CD14-positive monocyte (primary cell): ENCODE data around the gene CDK1. TPM values are rescaled to one million over a fixed set of nuclear protein-coding genes. Genes with fewer than 3 reads are reported as not detected.

Experiments used
- DNase-seq, 3 donors: peaks; one replicate each; pipeline ENCODE4 v3.0.0-alpha.2; 2011 to 2022
- H2AFZ ChIP-seq: 2 replicates; pipeline ENCODE4 v1.6.0; 2012; ENCODE audit warnings: mild to moderate bottlenecking, low read depth, low read length, inconsistent platforms; ENCODE audit not compliant: insufficient read depth, poor library complexity, severe bottlenecking
- H3K27ac ChIP-seq, 2 donors: 1 replicate in 1 of 2; 2 replicates in 1 of 2; pipeline ENCODE4 v1.5.1; 2012 to 2013; ENCODE audit warnings: low read length in 2 of 2, control low read depth in 1 of 2, inconsistent platforms in 1 of 2, low read depth in 1 of 2, mild to moderate bottlenecking in 1 of 2
- H3K27me3 ChIP-seq, 2 donors: one replicate each; pipeline versions ENCODE4 v1.6.0 to v1.6.1; 2011 to 2013; ENCODE audit warnings: low read length in 2 of 2; ENCODE audit not compliant: control insufficient read depth in 2 of 2, insufficient read depth in 2 of 2
- H3K36me3 ChIP-seq, 2 donors: replicated peaks in 1 of 2; 1 replicate in 1 of 2; 2 replicates in 1 of 2; pipeline versions ENCODE4 v1.5.1 to v1.6.1; 2012 to 2013; ENCODE audit warnings: low read length in 2 of 2, control low read depth in 1 of 2, inconsistent platforms in 1 of 2, mild to moderate bottlenecking in 1 of 2; ENCODE audit not compliant: insufficient read depth in 2 of 2, control insufficient read depth in 1 of 2
- H3K4me1 ChIP-seq, 2 donors: 1 replicate in 1 of 2; 2 replicates in 1 of 2; pipeline versions ENCODE4 v1.5.1 to v1.6.1; 2012 to 2013; ENCODE audit warnings: low read length in 2 of 2, control low read depth in 1 of 2, inconsistent platforms in 1 of 2, mild to moderate bottlenecking in 1 of 2, moderate library complexity in 1 of 2; ENCODE audit not compliant: insufficient read depth in 2 of 2, control insufficient read depth in 1 of 2
- H3K4me2 ChIP-seq: replicated peaks from 2 replicates; pipeline ENCODE3; 2012; ENCODE audit warnings: low read length, moderate library complexity, mild to moderate bottlenecking; ENCODE audit not compliant: poor library complexity, severe bottlenecking; ENCODE audit errors: extremely low read depth
- H3K4me3 ChIP-seq, 3 experiments: fragments of 200-600 bp in 1 of 3; sonication (generic) in 1 of 3; replicated peaks in 1 of 3; 1 replicate in 2 of 3; 2 replicates in 1 of 3; pipeline ENCODE4 v1.5.1; 2011 to 2013; ENCODE audit warnings: low read length in 3 of 3, mild to moderate bottlenecking in 3 of 3, control low read depth in 2 of 3, low read depth in 2 of 3, inconsistent platforms in 1 of 3, moderate library complexity in 1 of 3
- H3K79me2 ChIP-seq: 2 replicates; pipeline ENCODE4 v1.6.0; 2012; ENCODE audit warnings: mild to moderate bottlenecking, control low read depth, inconsistent platforms, low read length, moderate library complexity; ENCODE audit not compliant: insufficient read depth
- H3K9ac ChIP-seq: 2 replicates; pipeline ENCODE4 v1.6.0; 2017; ENCODE audit warnings: low read length, mild to moderate bottlenecking; ENCODE audit not compliant: insufficient read depth, poor library complexity, severe bottlenecking
- H3K9me3 ChIP-seq, 2 donors: replicated peaks in 1 of 2; 1 replicate in 1 of 2; 2 replicates in 1 of 2; pipeline versions ENCODE4 v1.5.1 to v1.6.1; 2012 to 2013; ENCODE audit warnings: low read length in 2 of 2, control low read depth in 1 of 2; ENCODE audit not compliant: control insufficient read depth in 1 of 2, insufficient read depth in 1 of 2
- H4K20me1 ChIP-seq: 2 replicates; pipeline ENCODE4 v1.6.0; 2012; ENCODE audit warnings: mild to moderate bottlenecking, low read length, control low read depth, moderate library complexity; ENCODE audit not compliant: insufficient read depth
- H3K27ac Mint-ChIP-seq, 7 donors: one replicate each; pipeline ENCODE4 v1.8.0; 2020; ENCODE audit warnings: mild to moderate bottlenecking in 7 of 7, mixed read lengths in 7 of 7, moderate library complexity in 6 of 7, inconsistent platforms in 2 of 7
- H3K27me3 Mint-ChIP-seq, 3 donors: one replicate each; pipeline ENCODE4 v1.8.0; 2021 to 2022; ENCODE audit warnings: low read depth in 3 of 3, mild to moderate bottlenecking in 3 of 3, mixed read lengths in 3 of 3, moderate library complexity in 3 of 3, inconsistent platforms in 1 of 3
- H3K36me3 Mint-ChIP-seq, 2 donors: one replicate each; pipeline ENCODE4 v1.8.0; 2020; ENCODE audit warnings: mixed read lengths in 2 of 2, inconsistent platforms in 1 of 2, mild to moderate bottlenecking in 1 of 2
- H3K4me1 Mint-ChIP-seq: one replicate; pipeline ENCODE4 v1.8.0; 2020; ENCODE audit warnings: mild to moderate bottlenecking, mixed read lengths
- H3K4me3 Mint-ChIP-seq, 2 donors: one replicate each; pipeline ENCODE4 v1.8.0; 2020; ENCODE audit warnings: mild to moderate bottlenecking in 2 of 2, mixed read lengths in 2 of 2, moderate library complexity in 1 of 2
- H3K9me3 Mint-ChIP-seq, 7 donors: one replicate each; pipeline ENCODE4 v1.8.0; 2020 to 2022; ENCODE audit warnings: mixed read lengths in 7 of 7, mild to moderate bottlenecking in 6 of 7, moderate library complexity in 6 of 7, inconsistent platforms in 2 of 7
- WGBS: methylation state at CpG from one replicate; pipeline ENCODE4 v1.1.5; 2013; ENCODE audit warnings: missing lambda C conversion rate; ENCODE audit not compliant: insufficient coverage; 5-methylcytosine and 5-hydroxymethylcytosine counted together
- intact Hi-C, 2 donors: fragments of 100-400 bp; cut with micrococcal nuclease; formaldehyde crosslinking; loops; one replicate each; pipeline versions ENCODE4 v1.15.0 to v1.15.1; 2023
- polyA plus RNA-seq, 3 donors: library from polyadenylated mRNA; depleted of rRNA in 1 of 3; unstranded in 2 of 3; stranded (reverse) in 1 of 3; fragments of 300-500 nt in 2 of 3; fragments of >200 nt in 1 of 3; fragmentation: Illumina TruSeq in 2 of 3; gene quantifications; 1 replicate in 2 of 3; 2 replicates in 1 of 3; pipeline ENCODE4 v1.2.3, GENCODE V29; 2012 to 2021
- TF ChIP-seq, protein P1 (sequence below): fragments of 200-600 bp; IDR thresholded peaks from one replicate; pipeline ENCODE4 v1.8.0; 2022; ENCODE audit warnings: antibody characterized with exemption, mild to moderate bottlenecking

The CDK1 gene
- polyA plus RNA-seq, 3 donors: 0.08 to 0.21 (median 0.09) TPM

DNA sequence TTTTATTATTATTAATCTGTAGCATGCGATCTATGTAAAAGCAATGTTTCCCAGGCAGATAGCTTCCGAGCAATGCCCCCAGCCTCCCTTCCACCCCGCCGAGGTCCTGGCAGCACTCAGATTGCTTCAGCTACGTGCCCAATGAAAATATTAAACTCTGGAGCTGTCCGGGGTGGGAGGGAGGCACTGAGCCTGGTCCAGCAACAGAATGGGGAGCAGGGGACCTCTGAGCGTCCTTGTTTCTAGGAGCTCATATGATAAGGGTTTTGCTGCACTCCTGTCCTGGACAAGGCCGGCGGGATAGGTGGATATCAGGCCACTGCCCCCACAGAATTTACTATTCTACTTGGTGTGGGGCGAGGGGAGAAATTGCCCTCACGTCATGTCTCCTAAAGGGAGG, 44.5 kb upstream of the CDK1 start:
- Histone ChIP-seq H3K27me3 (peaks cover 22 to 48% of the 10 kb centered on the region in 2 donors), H3K4me2 (peak overlapping the region; percentile 88), H3K27ac (no peak overlapping the region), H3K4me3 (no peak overlapping the region), H2AFZ (no peak overlapping the region), H3K79me2 (no peaks in the 10 kb centered on the region), H3K9ac (no peak overlapping the region), H3K4me1 (peaks cover 7 to 16% of the 10 kb centered on the region in 2 donors), H3K9me3 (no peaks in the 10 kb centered on the region), H4K20me1 (no peaks in the 10 kb centered on the region), H3K36me3 (no peaks in the 10 kb centered on the region)
- no peaks in the 10 kb centered on the region for H3K36me3 Mint-ChIP-seq
- WGBS: 81% methylated on average over 6 of the region's 11 CpGs
- TF ChIP-seq, protein P1, sequence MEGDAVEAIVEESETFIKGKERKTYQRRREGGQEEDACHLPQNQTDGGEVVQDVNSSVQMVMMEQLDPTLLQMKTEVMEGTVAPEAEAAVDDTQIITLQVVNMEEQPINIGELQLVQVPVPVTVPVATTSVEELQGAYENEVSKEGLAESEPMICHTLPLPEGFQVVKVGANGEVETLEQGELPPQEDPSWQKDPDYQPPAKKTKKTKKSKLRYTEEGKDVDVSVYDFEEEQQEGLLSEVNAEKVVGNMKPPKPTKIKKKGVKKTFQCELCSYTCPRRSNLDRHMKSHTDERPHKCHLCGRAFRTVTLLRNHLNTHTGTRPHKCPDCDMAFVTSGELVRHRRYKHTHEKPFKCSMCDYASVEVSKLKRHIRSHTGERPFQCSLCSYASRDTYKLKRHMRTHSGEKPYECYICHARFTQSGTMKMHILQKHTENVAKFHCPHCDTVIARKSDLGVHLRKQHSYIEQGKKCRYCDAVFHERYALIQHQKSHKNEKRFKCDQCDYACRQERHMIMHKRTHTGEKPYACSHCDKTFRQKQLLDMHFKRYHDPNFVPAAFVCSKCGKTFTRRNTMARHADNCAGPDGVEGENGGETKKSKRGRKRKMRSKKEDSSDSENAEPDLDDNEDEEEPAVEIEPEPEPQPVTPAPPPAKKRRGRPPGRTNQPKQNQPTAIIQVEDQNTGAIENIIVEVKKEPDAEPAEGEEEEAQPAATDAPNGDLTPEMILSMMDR: no peak
- H3K9me3 Mint-ChIP-seq: peaks cover 0 to 6% (median 0%) of the 10 kb centered on the region in 7 donors
- peaks cover 16% of the 10 kb centered on the region for H3K4me1 Mint-ChIP-seq
- intact Hi-C loops: no loop called here
- no peak for DNase-seq
- H3K27me3 Mint-ChIP-seq: peaks cover 23 to 33% (median 27%) of the 10 kb centered on the region in 3 donors
- peak overlapping the region; percentile 4 to 43 for H3K4me3 Mint-ChIP-seq
- no peak overlapping the region for H3K27ac Mint-ChIP-seq

DNA sequence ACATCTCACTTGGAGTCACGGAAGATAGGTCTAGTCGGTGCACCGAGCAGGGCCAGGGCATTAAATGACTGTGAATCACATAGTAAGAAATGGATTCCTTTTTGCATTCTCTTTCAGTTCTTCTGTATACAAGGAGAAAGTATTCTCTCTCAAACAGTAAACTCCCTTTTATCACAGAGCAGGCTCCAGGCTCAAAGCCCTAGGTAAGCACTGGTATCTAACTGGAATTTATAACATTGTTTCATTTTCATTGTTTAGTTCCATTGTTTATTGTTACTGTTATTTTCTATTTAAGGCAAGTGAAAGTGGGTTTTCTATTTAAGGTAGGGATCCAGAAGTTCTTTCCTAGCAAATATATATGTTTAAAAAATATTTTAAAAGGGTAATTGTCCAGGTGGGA, 44.1 kb upstream of the CDK1 start:
- H3K9me3 Mint-ChIP-seq: peaks cover 0 to 6% (median 0%) of the 10 kb centered on the region in 7 donors
- intact Hi-C loops: no loop called here
- H3K79me2 ChIP-seq: no peaks in the 10 kb centered on the region
- peaks cover 22 to 48% of the 10 kb centered on the region in 2 donors for H3K27me3 ChIP-seq
- H2AFZ ChIP-seq: no peak overlapping the region
- H3K4me2 ChIP-seq: no peak overlapping the region
- H3K27ac Mint-ChIP-seq: no peak overlapping the region
- peaks cover 16% of the 10 kb centered on the region for H3K4me1 Mint-ChIP-seq
- no peaks in the 10 kb centered on the region for H4K20me1 ChIP-seq
- H3K36me3 Mint-ChIP-seq: no peaks in the 10 kb centered on the region
- no peak overlapping the region for H3K4me3 ChIP-seq
- H3K27me3 Mint-ChIP-seq: peaks cover 23 to 33% (median 27%) of the 10 kb centered on the region in 3 donors
- H3K4me3 Mint-ChIP-seq: peak overlapping the region in 1 of 2 donors; percentile 43
- H3K27ac ChIP-seq: no peak overlapping the region
- H3K9me3 ChIP-seq: no peaks in the 10 kb centered on the region
- peaks cover 7 to 16% of the 10 kb centered on the region in 2 donors for H3K4me1 ChIP-seq
- H3K36me3 ChIP-seq: no peaks in the 10 kb centered on the region
- no peak overlapping the region for H3K9ac ChIP-seq
- no peak for DNase-seq
- no CpG with 5 or more reads among the region's 3 CpGs for WGBS
- TF ChIP-seq, protein P1: no peak
